Caco-2 (cell line): Measurements from ENCODE around the gene HSD3B7. TPM values are rescaled to one million over a fixed set of nuclear protein-coding genes. Genes with fewer than 3 reads are reported as not detected.
A peak's percentile ranks its signal among the peaks of the same experiment; 100 is the strongest.

Source experiments
- BruUV-seq: library from RNA; stranded (reverse); fragments of 400-500 nt; replicated peaks from 2 replicates; lab custom pipeline; 2021; lab: Mats Ljungman, UMichigan
- CTCF ChIA-PET: fragments of 300-600 bp; sonication (Branson Sonifier 250); formaldehyde crosslinking; loops from one replicate; lab custom pipeline; 2022; ENCODE audit warnings: antibody characterized with exemption; lab: Charles Lee
- POLR2A ChIA-PET: fragments of 300-600 bp; sonication (Branson Sonifier 250); formaldehyde crosslinking; loops from one replicate; lab custom pipeline; 2022; ENCODE audit warnings: antibody characterized with exemption; lab: Charles Lee
- DNase-seq, 2 experiments: peaks; one replicate each; pipeline versions ENCODE4 v3.0.0 to v3.0.0-alpha.2; 2020 to 2022
- H3K27me3 ChIP-seq: replicated peaks from 2 replicates; pipeline ENCODE4 v1.6.0; 2011; ENCODE audit warnings: low read length; ENCODE audit not compliant: control insufficient read depth, insufficient read depth
- H3K36me3 ChIP-seq: 2 replicates; pipeline ENCODE4 v1.5.1; 2011; ENCODE audit warnings: low read length; ENCODE audit not compliant: control insufficient read depth, insufficient read depth
- H3K4me1 ChIP-seq: fragments of 250-450 bp; sonication (Bioruptor Pico); 2 replicates; pipeline ENCODE4 v1.5.1; 2020; ENCODE audit warnings: mild to moderate bottlenecking
- H3K4me3 ChIP-seq: 2 replicates; pipeline ENCODE4 v1.5.1; 2011; ENCODE audit warnings: low read depth, mild to moderate bottlenecking, control low read depth, low read length
- H3K9me3 ChIP-seq: fragments of 250-450 bp; sonication (Bioruptor Pico); 2 replicates; pipeline ENCODE4 v1.5.1; 2020; ENCODE audit warnings: mild to moderate bottlenecking, moderate library complexity
- H3K27ac Mint-ChIP-seq: one replicate; pipeline ENCODE4 v1.8.0; 2022; ENCODE audit warnings: mixed read lengths; ENCODE audit not compliant: unreplicated experiment
- H3K27me3 Mint-ChIP-seq: one replicate; pipeline ENCODE4 v1.8.0; 2022; ENCODE audit warnings: mixed read lengths; ENCODE audit not compliant: insufficient read depth, unreplicated experiment
- H3K36me3 Mint-ChIP-seq: one replicate; pipeline ENCODE4 v1.8.0; 2022; ENCODE audit warnings: mild to moderate bottlenecking, mixed read lengths; ENCODE audit not compliant: insufficient read depth, unreplicated experiment
- H3K4me1 Mint-ChIP-seq: one replicate; pipeline ENCODE4 v1.8.0; 2022; ENCODE audit warnings: low read depth, mixed read lengths; ENCODE audit not compliant: unreplicated experiment
- H3K4me3 Mint-ChIP-seq: one replicate; pipeline ENCODE4 v1.8.0; 2022; ENCODE audit warnings: mild to moderate bottlenecking, moderate library complexity, mixed read lengths; ENCODE audit not compliant: unreplicated experiment
- H3K9me3 Mint-ChIP-seq: one replicate; pipeline ENCODE4 v1.8.0; 2022; ENCODE audit warnings: mixed read lengths; ENCODE audit not compliant: unreplicated experiment
- CTCF ChIP-seq, 2 experiments: fragments of 200-600 bp in 1 of 2; IDR thresholded peaks; 1 replicate in 1 of 2; 2 replicates in 1 of 2; pipeline versions ENCODE4 v1.5.1 to v1.8.0; 2011 to 2022; ENCODE audit warnings: antibody characterized with exemption in 1 of 2, control low read depth in 1 of 2, inconsistent platforms in 1 of 2, low read depth in 1 of 2, low read length in 1 of 2, mild to moderate bottlenecking in 1 of 2, moderate library complexity in 1 of 2; ENCODE audit not compliant: insufficient read depth in 1 of 2, severe bottlenecking in 1 of 2, unreplicated experiment in 1 of 2
- intact Hi-C: fragments of 100-400 bp; cut with micrococcal nuclease; formaldehyde crosslinking; loops from one replicate; pipeline ENCODE4 v1.10.0; 2022; ENCODE audit not compliant: unreplicated experiment
- total RNA-seq: library from RNA; stranded (reverse); gene quantifications from 2 replicates; pipeline ENCODE4 v1.2.3, GENCODE V29; 2022

Gene HSD3B7
- total RNA-seq, 1 experiment from 2014 or later: 2.4 TPM

GRCh38 chr16:30948667-30949649, 36.0 kb upstream of the HSD3B7 start, which contains the start of gene ORAI3:
ORAI3 (plus strand) TSS chr16:30949068; CDS start chr16:30949290, 222 bp downstream.
- peak within 1 kb of the TSS; percentile 74 for H3K4me3 Mint-ChIP-seq
- Histone ChIP-seq H3K4me1 (peaks cover 12% of the 10 kb centered on the region), H3K36me3 (no peaks in the 10 kb centered on the region), H3K9me3 (no peaks in the 10 kb centered on the region), H3K4me3 (peak within 1 kb of the TSS; percentile 73), H3K27me3 (no peaks in the 10 kb centered on the region)
- DNase-seq: peak; percentile 60 to 67
- H3K27me3 Mint-ChIP-seq: no peaks in the 10 kb centered on the region
- no TSS peak for BruUV-seq
- peak within 1 kb of the TSS; percentile 45 for H3K27ac Mint-ChIP-seq
- H3K9me3 Mint-ChIP-seq: no peaks in the 10 kb centered on the region
- intact Hi-C loops: no loop called here
- TF ChIP-seq CTCF (IDR thresholded peaks at IDR 0.05; ENCODE audit: insufficient read depth in 1 of 2, low read depth in 1 of 2, low read length in 1 of 2, severe bottlenecking in 1 of 2, unreplicated experiment in 1 of 2): no peak
- H3K4me1 Mint-ChIP-seq: peaks cover 8% of the 10 kb centered on the region
- POLR2A ChIA-PET: interaction anchor here (0.6 kb wide), 3 partner anchors 11 to 494 kb away, joined by 3 to 7 read pairs (median 3); no protein-coding TSS in a partner anchor
- CTCF ChIA-PET: interaction anchor here (0.7 to 0.8 kb wide), 4 partner anchors 27 to 928 kb away, joined by 3 to 9 read pairs (median 6); no protein-coding TSS in a partner anchor
- peaks cover 54% of the 10 kb centered on the region for H3K36me3 Mint-ChIP-seq

- Mint-ChIP-seq H3K4me1 (peaks cover 8% of the 10 kb centered on the region), H3K4me3 (peak overlapping the region; percentile 74), H3K27me3 (no peaks in the 10 kb centered on the region), H3K9me3 (no peaks in the 10 kb centered on the region), H3K36me3 (peaks cover 45% of the 10 kb centered on the region), H3K27ac (peak overlapping the region; percentile 39)
- H3K4me3 ChIP-seq: peak overlapping the region; percentile 73
- peak; percentile 61 to 81 for DNase-seq
- H3K27me3 ChIP-seq: no peaks in the 10 kb centered on the region
- H3K4me1 ChIP-seq: peaks cover 12% of the 10 kb centered on the region
- no peaks in the 10 kb centered on the region for H3K36me3 ChIP-seq
- intact Hi-C loops: no loop called here
- no peaks in the 10 kb centered on the region for H3K9me3 ChIP-seq
- ChIA-PET CTCF (interaction anchor here (0.7 to 0.8 kb wide), 4 partner anchors 27 to 927 kb away, joined by 3 to 9 read pairs (median 6); no protein-coding TSS in a partner anchor), POLR2A (interaction anchor here (0.6 kb wide), 3 partner anchors 10 to 493 kb away, joined by 3 to 7 read pairs (median 3); no protein-coding TSS in a partner anchor)
- no peak for TF ChIP-seq CTCF (IDR thresholded peaks at IDR 0.05; ENCODE audit: insufficient read depth in 1 of 2, low read depth in 1 of 2, low read length in 1 of 2, severe bottlenecking in 1 of 2, unreplicated experiment in 1 of 2)
- BruUV-seq: TSS peak; percentile 11
Measured at GRCh38 chr16:30949650-30950515, 35.1 kb upstream of the HSD3B7 start.
